ENCODE measurements around the gene TMEM120B.

- TF ChIP-seq CTCF (IDR thresholded peaks at IDR 0.05) (no peak), ZFX (IDR thresholded peaks at IDR 0.05; ENCODE audit: borderline replicate concordance) (no peak)
These were observed 36.7 kb downstream of the TMEM120B start for GRCh38 chr12:121749267-121749666.

All from 22Rv1 (cell line).